Testis (tissue), 3 donors: Measurements from ENCODE around the gene PHF2. TPM values are rescaled to one million over a fixed set of nuclear protein-coding genes. Genes with fewer than 3 reads are reported as not detected.

ENCODE experiments used
- DNase-seq: peaks from one replicate; pipeline ENCODE4 v3.0.0-alpha.2; 2019
- H3K27ac ChIP-seq, 2 donors: fragments of 200-600 bp; sonication (generic); one replicate each; pipeline ENCODE4 v1.5.1; 2019
- H3K27me3 ChIP-seq: fragments of 200-600 bp; sonication (generic); one replicate; pipeline ENCODE4 v1.5.1; 2019
- H3K36me3 ChIP-seq: fragments of 200-600 bp; sonication (generic); one replicate; pipeline ENCODE4 v1.5.1; 2017; ENCODE audit warnings: low read depth; ENCODE audit errors: missing control alignments
- H3K4me1 ChIP-seq: fragments of 200-600 bp; sonication (generic); one replicate; pipeline ENCODE4 v1.5.1; 2019
- H3K4me3 ChIP-seq, 2 donors: fragments of 200-600 bp; sonication (generic); one replicate each; pipeline ENCODE4 v1.5.1; 2017 to 2019
- H3K9me3 ChIP-seq: fragments of 200-600 bp; sonication (generic); one replicate; pipeline ENCODE4 v1.5.1; 2017
- POLR2A ChIP-seq: fragments of 450-650 bp; IDR thresholded peaks from one replicate; pipeline ENCODE4 v1.6.1; 2017; ENCODE audit warnings: antibody characterized with exemption, mild to moderate bottlenecking, moderate library complexity
- WGBS, 2 donors: methylation state at CpG; one replicate each; pipeline ENCODE4 v1.1.5; 2018; 5-methylcytosine and 5-hydroxymethylcytosine counted together
- intact Hi-C: fragments of 100-400 bp; cut with DNase I; formaldehyde crosslinking; loops from one replicate; pipeline ENCODE4 v1.15.1; 2023; ENCODE audit warnings: low total_unique reads
- polyA plus RNA-seq: library from polyadenylated mRNA; stranded (reverse); fragments of 350-450 nt; fragmentation: Illumina TruSeq; extraction: RNeasy Lipid Tissue Mini Kit (QIAGEN cat#74804); gene quantifications from one replicate; pipeline ENCODE4 v1.2.3, GENCODE V29; 2014; ENCODE audit warnings: low read depth, low replicate concordance; ENCODE audit not compliant: insufficient read depth
- total RNA-seq, 2 donors: library from RNA; depleted of rRNA; stranded (reverse); fragments of >200 nt; gene quantifications; one replicate each; pipeline ENCODE4 v1.2.3, GENCODE V29; 2016
- TF ChIP-seq, protein P1 (sequence below), 3 experiments: fragments of 450-650 bp in 2 of 3; fragments of 200-600 bp in 1 of 3; sonication (generic) in 1 of 3; IDR thresholded peaks; one replicate each; pipeline ENCODE4 v1.5.1; 2016 to 2019; ENCODE audit warnings: antibody characterized with exemption in 3 of 3, mild to moderate bottlenecking in 2 of 3, moderate library complexity in 1 of 3

PHF2 gene
- total and polyA plus RNA-seq, 3 donors from 2014 or later = 19.6 to 22.1 (median 20.6) TPM

DNA sequence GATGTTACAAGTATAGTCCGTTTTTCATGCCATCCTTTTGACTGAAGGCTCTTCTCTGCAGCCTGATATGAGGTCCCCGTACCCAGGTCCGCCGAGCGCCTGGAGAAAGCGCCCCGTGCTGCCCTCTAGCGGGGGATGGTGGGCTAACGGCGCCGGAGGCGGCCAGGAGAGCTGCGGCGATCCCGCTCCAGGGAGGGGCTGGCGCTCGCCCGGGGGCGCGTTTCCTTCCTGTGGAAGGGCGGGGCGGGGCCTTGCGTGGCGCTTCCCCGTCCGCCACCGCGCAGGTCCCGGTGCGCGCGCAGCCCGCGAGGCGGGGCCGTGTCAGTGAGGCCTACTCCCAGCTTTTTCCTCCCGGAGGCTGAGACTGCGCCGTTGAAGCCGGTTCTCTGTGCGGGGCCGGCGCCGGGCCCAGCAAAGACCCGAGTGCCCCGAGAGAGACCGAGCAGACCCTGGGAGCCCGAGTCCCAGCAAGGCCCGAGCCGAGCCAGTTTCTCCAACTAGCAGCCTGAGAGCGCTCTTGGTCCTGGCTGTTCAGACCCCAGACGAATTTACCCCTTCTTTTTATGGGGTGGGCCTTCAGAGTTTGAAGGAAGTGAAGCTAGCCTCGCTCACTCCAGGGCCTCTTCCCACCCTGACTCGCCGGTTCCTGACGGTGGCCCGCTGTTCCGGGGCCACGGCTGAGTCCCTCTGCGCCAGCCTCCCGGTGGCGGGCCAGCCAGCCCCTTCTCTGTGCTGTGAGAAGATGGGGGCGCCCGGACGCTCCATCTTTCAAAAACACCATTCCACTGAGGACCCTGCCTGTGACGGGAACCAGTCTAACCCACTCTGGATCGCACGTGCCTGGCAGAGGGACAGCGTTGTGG lies 9.7 kb upstream of the PHF2 start:
- H3K4me1 ChIP-seq = peaks cover 7% of the 10 kb centered on the region
- no peaks in the 10 kb centered on the region for H3K27me3 ChIP-seq
- no peaks in the 10 kb centered on the region for H3K9me3 ChIP-seq
- no peaks in the 10 kb centered on the region for H3K36me3 ChIP-seq
- H3K4me3 ChIP-seq = peak overlapping the region; percentile 67 to 75
- DNase-seq = peak; percentile 97
- TF ChIP-seq POLR2A = peak; percentile 79
- TF ChIP-seq, protein P1, sequence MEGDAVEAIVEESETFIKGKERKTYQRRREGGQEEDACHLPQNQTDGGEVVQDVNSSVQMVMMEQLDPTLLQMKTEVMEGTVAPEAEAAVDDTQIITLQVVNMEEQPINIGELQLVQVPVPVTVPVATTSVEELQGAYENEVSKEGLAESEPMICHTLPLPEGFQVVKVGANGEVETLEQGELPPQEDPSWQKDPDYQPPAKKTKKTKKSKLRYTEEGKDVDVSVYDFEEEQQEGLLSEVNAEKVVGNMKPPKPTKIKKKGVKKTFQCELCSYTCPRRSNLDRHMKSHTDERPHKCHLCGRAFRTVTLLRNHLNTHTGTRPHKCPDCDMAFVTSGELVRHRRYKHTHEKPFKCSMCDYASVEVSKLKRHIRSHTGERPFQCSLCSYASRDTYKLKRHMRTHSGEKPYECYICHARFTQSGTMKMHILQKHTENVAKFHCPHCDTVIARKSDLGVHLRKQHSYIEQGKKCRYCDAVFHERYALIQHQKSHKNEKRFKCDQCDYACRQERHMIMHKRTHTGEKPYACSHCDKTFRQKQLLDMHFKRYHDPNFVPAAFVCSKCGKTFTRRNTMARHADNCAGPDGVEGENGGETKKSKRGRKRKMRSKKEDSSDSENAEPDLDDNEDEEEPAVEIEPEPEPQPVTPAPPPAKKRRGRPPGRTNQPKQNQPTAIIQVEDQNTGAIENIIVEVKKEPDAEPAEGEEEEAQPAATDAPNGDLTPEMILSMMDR (IDR thresholded peaks at IDR 0.05) = peak; percentile 93 to 96 (median 95)
- H3K27ac ChIP-seq = peak overlapping the region; percentile 61 to 92
- intact Hi-C loops = loop anchor here (10.0 kb wide), 1 partner anchor 112 kb away; the partner anchor contains the start of genes FAM120A and FAM120AOS
- WGBS, 2 donors = 1% methylated on average over 27 to 67 of the region's 69 CpGs

DNA sequence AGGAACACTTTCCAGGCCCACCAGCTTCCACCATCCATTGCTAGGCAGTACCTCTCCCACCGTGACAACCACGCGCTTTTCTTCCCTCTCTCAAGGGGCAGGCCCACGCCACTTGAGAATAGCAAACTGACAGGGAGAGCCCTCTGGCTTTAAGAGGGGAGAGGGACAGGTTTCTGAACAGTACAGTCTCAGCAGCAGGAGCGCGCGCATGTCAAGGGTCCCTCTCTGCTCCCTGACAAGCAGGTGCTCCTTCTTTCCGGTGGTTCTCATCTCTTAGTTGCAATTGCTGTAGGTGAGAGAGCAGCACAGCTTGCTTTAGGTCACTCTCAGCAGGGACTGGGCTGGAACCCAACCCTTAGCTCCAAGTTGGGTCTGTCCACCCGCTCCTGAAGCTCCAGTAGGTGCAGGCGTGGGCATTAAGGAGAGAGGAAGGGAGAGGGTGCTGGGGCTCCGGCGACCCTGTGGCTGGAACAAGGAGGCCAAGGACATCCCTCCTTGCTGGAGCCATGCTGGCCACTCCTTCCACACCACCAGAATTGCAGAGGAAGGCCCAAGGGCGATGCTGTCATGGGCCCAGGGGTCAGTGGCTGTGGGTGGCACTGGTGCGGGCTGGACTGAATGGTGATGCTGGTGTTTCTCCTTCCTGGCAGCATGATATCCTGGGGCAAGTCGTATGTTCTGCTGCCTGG lies 9.0 kb upstream of the PHF2 start:
- 17 to 38% methylated on average over 12 to 15 of the region's 15 CpGs for WGBS, 2 donors
- peaks cover 7% of the 10 kb centered on the region for H3K4me1 ChIP-seq
- TF ChIP-seq, protein P1 (IDR thresholded peaks at IDR 0.05) = no peak
- no peak for TF ChIP-seq POLR2A
- peak; percentile 32 for DNase-seq
- no peaks in the 10 kb centered on the region for H3K27me3 ChIP-seq
- peak overlapping the region; percentile 61 to 92 for H3K27ac ChIP-seq
- intact Hi-C loops = loop anchor here (10.0 kb wide), 1 partner anchor 113 kb away; the partner anchor contains the start of genes FAM120A and FAM120AOS
- H3K36me3 ChIP-seq = no peaks in the 10 kb centered on the region
- H3K4me3 ChIP-seq = peak overlapping the region; percentile 67 to 75
- no peaks in the 10 kb centered on the region for H3K9me3 ChIP-seq

DNA sequence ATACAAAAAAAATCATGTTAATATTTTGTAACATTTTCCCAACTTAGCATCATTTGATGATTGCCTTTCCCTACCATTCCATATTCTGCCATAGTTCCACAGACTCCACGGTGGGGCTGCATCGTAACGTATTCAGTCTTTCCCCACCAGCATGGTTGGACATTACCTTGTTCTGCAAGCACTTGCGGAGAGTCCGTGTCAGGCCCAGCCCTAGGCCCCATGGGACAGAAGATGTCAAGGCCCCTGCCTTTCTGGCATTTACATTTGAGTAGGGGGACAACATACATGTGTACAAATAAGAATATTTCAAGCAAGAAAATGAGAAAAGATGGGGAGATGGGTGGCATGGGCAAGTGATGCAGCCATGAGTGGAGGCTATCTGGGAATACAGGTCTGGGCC lies 8.2 kb upstream of the PHF2 start:
- Histone ChIP-seq H3K4me1 (peaks cover 7% of the 10 kb centered on the region), H3K27ac (no peak overlapping the region), H3K4me3 (no peak overlapping the region), H3K9me3 (no peaks in the 10 kb centered on the region), H3K36me3 (no peaks in the 10 kb centered on the region), H3K27me3 (no peaks in the 10 kb centered on the region)
- WGBS, 2 donors = 74 to 82% methylated on average over 5 of the region's 5 CpGs
- TF ChIP-seq, protein P1 (IDR thresholded peaks at IDR 0.05) = no peak
- no peak for TF ChIP-seq POLR2A
- intact Hi-C loops = loop anchor here (10.0 kb wide), 1 partner anchor 113 kb away; the partner anchor contains the start of genes FAM120A and FAM120AOS
- DNase-seq = no peak

DNA sequence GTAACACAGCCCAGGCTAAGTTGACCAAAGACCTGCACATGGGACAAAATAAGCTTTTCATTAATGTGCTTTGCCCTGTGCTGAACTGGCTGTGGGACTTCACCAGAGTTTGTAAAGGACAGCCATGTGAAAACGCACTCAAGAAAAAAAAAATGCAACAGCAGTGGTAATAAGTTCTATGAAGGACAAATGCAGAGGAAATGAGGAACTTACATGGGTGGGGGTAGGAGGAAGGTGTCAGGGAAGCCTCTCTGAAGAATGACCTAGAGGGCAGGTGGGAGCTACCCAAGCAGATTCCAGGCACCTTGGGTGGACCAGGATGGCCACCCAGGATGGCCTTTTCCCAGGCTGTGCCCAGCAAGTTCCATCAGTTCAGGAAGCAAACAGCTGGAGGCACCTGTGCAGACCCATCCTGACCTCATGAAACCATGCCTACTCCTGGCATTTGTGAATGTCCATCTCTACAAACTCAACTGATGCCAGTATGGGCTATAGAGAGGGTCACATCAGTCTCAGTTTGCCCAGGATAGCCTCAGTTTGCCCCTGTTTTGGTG lies 6.7 kb upstream of the PHF2 start:
- DNase-seq = no peak
- no peaks in the 10 kb centered on the region for H3K9me3 ChIP-seq
- no peaks in the 10 kb centered on the region for H3K36me3 ChIP-seq
- peaks cover 7% of the 10 kb centered on the region for H3K4me1 ChIP-seq
- no peak for TF ChIP-seq POLR2A
- H3K27ac ChIP-seq = no peak overlapping the region
- H3K27me3 ChIP-seq = no peaks in the 10 kb centered on the region
- 76 to 85% methylated on average over 1 of the region's 1 CpG for whole genome bisulfite sequencing, 2 donors
- no peak overlapping the region for H3K4me3 ChIP-seq
- intact Hi-C loops = loop anchor here (10.0 kb wide), 1 partner anchor 115 kb away; the partner anchor contains the start of genes FAM120A and FAM120AOS

DNA sequence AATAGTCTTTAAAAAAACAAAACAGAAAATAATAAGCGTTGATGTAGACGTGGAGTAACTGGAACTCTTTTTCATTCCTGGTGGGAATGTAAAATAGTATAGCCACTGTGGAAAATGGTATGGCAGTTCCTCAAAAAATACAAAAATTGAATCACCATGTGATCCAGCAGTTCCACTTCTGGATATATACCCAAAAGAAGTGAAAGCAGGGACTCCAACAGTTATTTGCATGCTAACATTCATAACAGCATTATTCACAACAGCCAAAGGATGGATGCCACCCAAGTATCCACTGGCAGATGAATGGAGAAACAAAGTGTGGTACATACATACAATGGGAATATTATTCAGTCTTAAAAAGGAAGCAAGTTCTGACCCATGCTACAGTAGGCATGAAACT lies 4.2 kb upstream of the PHF2 start:
- Histone ChIP-seq H3K4me3 (no peak overlapping the region), H3K9me3 (no peaks in the 10 kb centered on the region), H3K4me1 (peaks cover 12% of the 10 kb centered on the region), H3K36me3 (no peaks in the 10 kb centered on the region), H3K27me3 (no peaks in the 10 kb centered on the region), H3K27ac (no peak overlapping the region)
- TF ChIP-seq, protein P1 (IDR thresholded peaks at IDR 0.05) = no peak
- TF ChIP-seq POLR2A = no peak
- WGBS, 2 donors = 83 to 86% methylated on average over 2 of the region's 2 CpGs
- no peak for DNase-seq
- intact Hi-C loops = no loop called here
